SK-N-SH treated with all-trans-retinoic acid at 6 μM for 48 hours (cell line): ENCODE data around the gene KLK14.

Experiments used
- ATAC-seq: fragments of 200-7000 bp; cut with Tn5 transposase; 3 replicates; pipeline ENCODE4 v1.9.1; 2020; ENCODE audit warnings: mild to moderate bottlenecking, moderate library complexity
- ARNTL ChIP-seq: fragments of 450-650 bp; formaldehyde crosslinking; IDR thresholded peaks from 2 replicates; pipeline ENCODE4 v1.5.0; 2020; ENCODE audit warnings: low read depth, mild to moderate bottlenecking, moderate library complexity, borderline replicate concordance
- BACH2 ChIP-seq: fragments of 250-450 bp; sonication (Bioruptor Pico); IDR thresholded peaks from 2 replicates; pipeline ENCODE4 v1.9.0; 2021; ENCODE audit warnings: mild to moderate bottlenecking, borderline replicate concordance
- CSDC2 ChIP-seq: fragments of 250-450 bp; sonication (Bioruptor Pico); IDR thresholded peaks from 2 replicates; pipeline ENCODE4 v1.5.0; 2020; ENCODE audit warnings: mild to moderate bottlenecking, moderate library complexity
- ESRRG ChIP-seq: fragments of 250-450 bp; sonication (Bioruptor Pico); IDR thresholded peaks from 2 replicates; pipeline ENCODE4 v1.6.1; 2021; ENCODE audit warnings: mild to moderate bottlenecking
- GLIS3 ChIP-seq: fragments of 250-450 bp; sonication (Bioruptor Pico); IDR thresholded peaks from 2 replicates; pipeline ENCODE4 v1.5.0; 2020; ENCODE audit warnings: mild to moderate bottlenecking, moderate library complexity
- ISL1 ChIP-seq: fragments of 250-450 bp; sonication (Bioruptor Pico); IDR thresholded peaks from 2 replicates; pipeline ENCODE4 v2.1.2; 2022; ENCODE audit warnings: mild to moderate bottlenecking, moderate library complexity
- OSR1 ChIP-seq: fragments of 250-450 bp; sonication (Bioruptor Pico); IDR thresholded peaks from 2 replicates; pipeline ENCODE4 v1.8.0; 2022; ENCODE audit warnings: moderate library complexity, mild to moderate bottlenecking, inconsistent platforms
- PATZ1 ChIP-seq: fragments of 250-450 bp; sonication (Bioruptor Pico); IDR thresholded peaks from 2 replicates; pipeline ENCODE4 v1.8.0; 2020; ENCODE audit warnings: mild to moderate bottlenecking, moderate library complexity, borderline replicate concordance
- POU6F1 ChIP-seq: fragments of 250-450 bp; sonication (Bioruptor Pico); IDR thresholded peaks from 2 replicates; pipeline ENCODE4 v1.8.0; 2021; ENCODE audit warnings: low read depth, mild to moderate bottlenecking, moderate library complexity, borderline replicate concordance
- PPARA ChIP-seq: fragments of 250-450 bp; sonication (Bioruptor Pico); IDR thresholded peaks from 2 replicates; pipeline ENCODE4 v1.5.0; 2020; ENCODE audit warnings: mild to moderate bottlenecking, borderline replicate concordance
- SNAI2 ChIP-seq: fragments of 250-450 bp; sonication (Bioruptor Pico); IDR thresholded peaks from 2 replicates; pipeline ENCODE4 v1.5.0; 2020; ENCODE audit warnings: mild to moderate bottlenecking, moderate library complexity
- TCF4 ChIP-seq: fragments of 250-450 bp; sonication (Bioruptor Pico); IDR thresholded peaks from 2 replicates; pipeline ENCODE4 v1.8.0; 2021; ENCODE audit warnings: mild to moderate bottlenecking, moderate library complexity, borderline replicate concordance
- TOX ChIP-seq: fragments of 250-450 bp; sonication (Bioruptor Pico); IDR thresholded peaks from 2 replicates; pipeline ENCODE4 v1.8.0; 2021; ENCODE audit warnings: mild to moderate bottlenecking, moderate library complexity, borderline replicate concordance
- ZC3H10 ChIP-seq: fragments of 250-450 bp; sonication (Bioruptor Pico); IDR thresholded peaks from 2 replicates; pipeline ENCODE4 v1.5.1; 2021; ENCODE audit warnings: mild to moderate bottlenecking, moderate library complexity
- ZFP3 ChIP-seq: fragments of 250-450 bp; sonication (Bioruptor Pico); IDR thresholded peaks from 2 replicates; pipeline ENCODE4 v1.5.0; 2020; ENCODE audit warnings: mild to moderate bottlenecking, moderate library complexity
- ZFP30 ChIP-seq: fragments of 450-650 bp; formaldehyde crosslinking; IDR thresholded peaks from 2 replicates; pipeline ENCODE4 v1.5.0; 2022; ENCODE audit warnings: mild to moderate bottlenecking, moderate library complexity
- ZNF565 ChIP-seq: fragments of 450-650 bp; formaldehyde crosslinking; conservative IDR thresholded peaks from 2 replicates; pipeline ENCODE4 v1.5.0; 2020; ENCODE audit warnings: low read depth, mild to moderate bottlenecking, moderate library complexity
- ZNF70 ChIP-seq: fragments of 450-650 bp; formaldehyde crosslinking; IDR thresholded peaks from 2 replicates; pipeline ENCODE4 v1.5.0; 2020; ENCODE audit warnings: mild to moderate bottlenecking, moderate library complexity
- ZNF8 ChIP-seq: fragments of 450-650 bp; formaldehyde crosslinking; IDR thresholded peaks from 2 replicates; pipeline ENCODE4 v1.5.0; 2020; ENCODE audit warnings: mild to moderate bottlenecking, moderate library complexity
- TF ChIP-seq, protein P1 (sequence below): fragments of 250-450 bp; sonication (Bioruptor Pico); IDR thresholded peaks from 2 replicates; pipeline ENCODE4 v1.5.1; 2020; ENCODE audit warnings: low read depth, mild to moderate bottlenecking, moderate library complexity

The KLK14 gene

GRCh38 chr19:51031880-51032225, 50.8 kb downstream of the KLK14 start:
- ATAC-seq, result no peak

GRCh38 chr19:51031220-51031879, 51.3 kb downstream of the KLK14 start:
- ATAC-seq, result no peak
- no peak for TF ChIP-seq ZNF8 (CRISPR knock-in tag)
- TF ChIP-seq CSDC2 (CRISPR knock-in tag), result no peak
- TF ChIP-seq ISL1 (CRISPR knock-in tag), result no peak
- TF ChIP-seq ARNTL, result no peak
- no peak for TF ChIP-seq BACH2 (CRISPR knock-in tag)
- no peak for TF ChIP-seq OSR1 (CRISPR knock-in tag)
- TF ChIP-seq POU6F1 (CRISPR knock-in tag), result no peak
- TF ChIP-seq, protein P1, sequence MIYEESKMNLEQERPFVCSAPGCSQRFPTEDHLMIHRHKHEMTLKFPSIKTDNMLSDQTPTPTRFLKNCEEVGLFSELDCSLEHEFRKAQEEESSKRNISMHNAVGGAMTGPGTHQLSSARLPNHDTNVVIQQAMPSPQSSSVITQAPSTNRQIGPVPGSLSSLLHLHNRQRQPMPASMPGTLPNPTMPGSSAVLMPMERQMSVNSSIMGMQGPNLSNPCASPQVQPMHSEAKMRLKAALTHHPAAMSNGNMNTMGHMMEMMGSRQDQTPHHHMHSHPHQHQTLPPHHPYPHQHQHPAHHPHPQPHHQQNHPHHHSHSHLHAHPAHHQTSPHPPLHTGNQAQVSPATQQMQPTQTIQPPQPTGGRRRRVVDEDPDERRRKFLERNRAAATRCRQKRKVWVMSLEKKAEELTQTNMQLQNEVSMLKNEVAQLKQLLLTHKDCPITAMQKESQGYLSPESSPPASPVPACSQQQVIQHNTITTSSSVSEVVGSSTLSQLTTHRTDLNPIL (CRISPR knock-in tag), result no peak
- no peak for TF ChIP-seq ZFP30
- TF ChIP-seq ZNF70 (CRISPR knock-in tag), result no peak
- TF ChIP-seq PATZ1 (CRISPR knock-in tag), result no peak
- no peak for TF ChIP-seq ZNF565
- no peak for TF ChIP-seq GLIS3 (CRISPR knock-in tag)
- no peak for TF ChIP-seq SNAI2 (CRISPR knock-in tag)
- no peak for TF ChIP-seq ZFP3 (CRISPR knock-in tag)
- TF ChIP-seq TOX, result no peak
- TF ChIP-seq PPARA (CRISPR knock-in tag), result no peak
- no peak for TF ChIP-seq ESRRG (CRISPR knock-in tag)

More at GRCh38 chr19:51031880-51032225, 50.8 kb downstream of the KLK14 start:
- TF ChIP-seq TCF4 (CRISPR knock-in tag), result no peak
- TF ChIP-seq, all 23 proteins: peak for 0

GRCh38 chr19:51030631-51031030, 52.1 kb downstream of the KLK14 start:
- no peak for ATAC-seq

DNA sequence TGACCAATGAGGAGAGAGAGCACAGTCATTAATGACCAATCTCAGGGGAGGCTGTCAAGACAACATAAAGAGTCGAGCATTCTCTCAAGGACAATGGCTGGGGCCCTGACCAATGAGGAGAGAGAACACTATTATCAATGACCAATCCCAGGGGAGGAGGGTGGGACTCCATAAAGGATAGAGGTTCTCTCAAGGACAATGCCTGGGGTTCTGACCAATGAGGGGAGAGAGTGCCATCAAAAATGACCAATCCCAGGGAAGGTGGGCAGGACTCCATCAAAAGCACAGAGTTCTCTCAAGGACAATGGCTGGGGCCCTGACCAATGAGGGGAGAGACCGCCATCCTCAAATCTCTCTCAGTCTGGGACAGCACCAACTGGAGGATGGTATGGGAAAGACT, 53.0 kb downstream of the KLK14 start:
- TF ChIP-seq GLIS3 (CRISPR knock-in tag) (no peak), ZC3H10 (CRISPR knock-in tag) (no peak), CSDC2 (CRISPR knock-in tag) (no peak), TCF4 (CRISPR knock-in tag) (no peak)
- TF ChIP-seq, protein P1 (CRISPR knock-in tag), result no peak
- ATAC-seq, result peak; percentile 41; the same call in 2 of the 3 replicates

More at GRCh38 chr19:51030631-51031030, 52.1 kb downstream of the KLK14 start:
- TF ChIP-seq ZNF70 (CRISPR knock-in tag) (no peak), CSDC2 (CRISPR knock-in tag) (no peak), PATZ1 (CRISPR knock-in tag) (no peak)
